Breast epithelium (tissue), 4 donors: ENCODE measurements around the gene CCDC6. TPM values are rescaled to one million over a fixed set of nuclear protein-coding genes. Genes with fewer than 3 reads are reported as not detected.

Experiments used
- DNase-seq, 2 donors: peaks; one replicate each; pipeline ENCODE4 v3.0.0-alpha.2; 2019; ENCODE audit warnings: low spot score in 2 of 2
- H3K27ac ChIP-seq, 2 donors: fragments of 200-600 bp; sonication (generic) in 1 of 2; one replicate each; pipeline ENCODE4 v1.5.1; 2016 to 2019; ENCODE audit warnings: mild to moderate bottlenecking in 1 of 2
- H3K27me3 ChIP-seq, 2 donors: fragments of 200-600 bp; sonication (generic) in 1 of 2; one replicate each; pipeline versions ENCODE4 v1.5.1 to v1.6.0; 2017 to 2019; ENCODE audit warnings: control low read depth in 1 of 2, mild to moderate bottlenecking in 1 of 2
- H3K36me3 ChIP-seq: fragments of 200-600 bp; one replicate; pipeline ENCODE4 v1.5.1; 2019
- H3K4me1 ChIP-seq, 2 donors: fragments of 200-600 bp; sonication (generic); one replicate each; pipeline ENCODE4 v1.5.1; 2016 to 2019; ENCODE audit warnings: control low read depth in 1 of 2
- H3K4me3 ChIP-seq, 3 donors: fragments of 200-600 bp; sonication (generic); 1 replicate in 2 of 3; 2 replicates in 1 of 3; pipeline ENCODE4 v1.5.1; 2016 to 2019; ENCODE audit warnings: mild to moderate bottlenecking in 3 of 3, moderate library complexity in 2 of 3
- H3K9me3 ChIP-seq, 2 donors: fragments of 200-600 bp; sonication (generic) in 1 of 2; one replicate each; pipeline ENCODE4 v1.5.1; 2016 to 2019; ENCODE audit warnings: control low read depth in 1 of 2
- CTCF ChIP-seq, 3 donors: fragments of 450-650 bp; IDR thresholded peaks; one replicate each; pipeline ENCODE4 v1.5.1; 2016 to 2017; ENCODE audit warnings: antibody characterized with exemption in 3 of 3, mild to moderate bottlenecking in 3 of 3, moderate library complexity in 3 of 3
- intact Hi-C: fragments of 100-400 bp; cut with DNase I; formaldehyde crosslinking; loops from one replicate; pipeline ENCODE4 v1.15.1; 2023; ENCODE audit warnings: low total_unique reads
- total RNA-seq, 3 donors: library from RNA; depleted of rRNA; stranded (reverse); fragments of >200 nt; gene quantifications; one replicate each; pipeline ENCODE4 v1.1.0, GENCODE V29; 2016

The CCDC6 gene
- total RNA-seq, 3 donors from 2014 or later: 31.4 to 85.6 (median 44.9) TPM

- Histone ChIP-seq H3K36me3 (no peaks in the 10 kb centered on the region), H3K9me3 (no peaks in the 10 kb centered on the region), H3K27me3 (no peaks in the 10 kb centered on the region), H3K4me1 (no peaks in the 10 kb centered on the region), H3K27ac (no peak overlapping the region), H3K4me3 (no peak overlapping the region)
- TF ChIP-seq CTCF (IDR thresholded peaks at IDR 0.05): no peak
- intact Hi-C loops: no loop called here
- no peak for DNase-seq
Measured at GRCh38 chr10:59741048-59741447, 165.3 kb downstream of the CCDC6 start.

Other genes with a start within 250 kb of the CCDC6 start
- gene SLC16A9, start 196.7 kb downstream of the CCDC6 start, total RNA-seq: 1 to 10 TPM in 1 of 3 donors, under 1 TPM in 2; 0.32 to 1.2 (median 0.33) TPM
- gene MRLN, start 153.1 kb downstream of the CCDC6 start, total RNA-seq: not detected